ENCODE measurements around the gene R3HDM4. TPM values are rescaled to one million over a fixed set of nuclear protein-coding genes. Genes with fewer than 3 reads are reported as not detected.

The R3HDM4 gene
- total and polyA plus RNA-seq, 9 of the 15 experiments (the other 6 are each of a cell fraction or from before 2014, with no cell fraction given): 3.2 to 154 (median 59.0) TPM

DNA sequence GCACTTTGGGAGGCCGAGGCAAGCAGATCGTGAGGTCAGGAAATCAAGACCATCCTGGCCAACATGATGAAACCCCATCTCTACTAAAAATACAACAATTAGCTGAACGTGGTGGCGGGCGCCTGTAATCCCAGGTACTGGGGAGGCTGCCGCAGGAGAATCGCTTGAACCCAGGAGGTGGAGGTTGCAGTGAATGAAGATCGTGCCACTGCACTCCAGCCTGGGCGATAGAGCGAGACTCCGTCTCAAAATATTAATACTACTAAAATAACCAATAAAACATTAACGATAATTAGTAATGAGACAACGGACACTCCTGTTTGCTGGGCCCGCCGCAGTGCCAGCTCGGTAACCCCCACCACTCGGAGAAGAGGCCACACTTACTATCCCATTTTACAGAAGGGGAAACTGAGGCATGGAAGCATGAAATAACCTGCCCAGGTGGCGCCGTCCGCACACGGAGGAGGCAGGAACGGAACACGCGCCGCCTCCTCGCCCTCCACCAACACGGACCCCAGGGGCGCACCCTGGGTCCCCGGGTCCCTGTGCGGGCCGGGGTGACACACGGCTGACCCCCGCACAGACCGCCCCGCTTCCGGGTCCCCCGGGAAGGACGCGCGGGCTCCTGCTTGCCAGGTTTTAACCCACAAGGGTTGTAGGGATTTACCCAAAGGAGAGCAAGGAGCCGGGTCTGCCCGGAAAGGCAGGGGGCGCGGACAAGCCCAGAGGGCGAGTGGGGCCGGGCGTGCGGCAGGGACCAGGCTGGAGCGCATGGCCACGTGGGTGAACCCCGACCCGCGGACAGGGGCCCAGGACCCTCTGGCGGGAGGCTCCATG, 1.6 kb downstream of the R3HDM4 start:
- no TSS peak for BruUV-seq (replicated peaks)
- ChIA-PET CTCF (ENCODE audit: low intra/inter-chr PET ratio) (no interaction called here), POLR2A (interaction anchor here (0.6 kb wide), 1 partner anchor 216 kb away, joined by 3 read pairs; the partner anchor contains the start of gene PRSS57)
- intact Hi-C loops (cut with micrococcal nuclease) (no loop called here), in situ Hi-C loops (cut with MboI) (no loop called here)
- H2AFZ ChIP-seq (ENCODE audit: low read depth, low read length): no peak overlapping the region
- peaks cover 71% of the 10 kb centered on the region for H3K79me2 ChIP-seq (ENCODE audit: control insufficient read depth, insufficient read depth, low read length)
- DNase-seq (ENCODE audit: extremely low read depth in 1 of 4, low spot score in 3 of 4) (peak in 1 of 4 experiments; percentile 49), FAIRE-seq (no peak), ATAC-seq (no peak)
- H3K4me2 ChIP-seq (ENCODE audit: insufficient read depth, low read length): peak overlapping the region; percentile 85
- H3K36me3 ChIP-seq (ENCODE audit: control insufficient read depth, insufficient read depth, low read length): peaks cover 20% of the 10 kb centered on the region; the same call in 2 of the 3 replicates
- H3K27me3 ChIP-seq (ENCODE audit: control insufficient read depth in 2 of 2, insufficient read depth in 2 of 2, low read length in 2 of 2): no peaks in the 10 kb centered on the region
- peak overlapping the region; percentile 76 to 97 for H3K9ac ChIP-seq (ENCODE audit: insufficient read depth in 1 of 2, low read depth in 2 of 2, low read length in 2 of 2)
- H3K9me1 ChIP-seq (ENCODE audit: control insufficient read depth, insufficient read depth, low read length): no peaks in the 10 kb centered on the region
- WGBS (ENCODE audit: insufficient coverage, low coverage, missing lambda C conversion rate): 26% methylated on average over 40 of the region's 54 CpGs
- 0 out of 2 replicates have a peak, but pooled peaks cover 4% of the 10 kb centered on the region for H4K20me1 ChIP-seq (replicated peaks; ENCODE audit: control insufficient read depth, insufficient read depth, low read length)
- H3K27ac ChIP-seq (ENCODE audit: extremely low read depth, low read depth, low read length): peak overlapping the region; percentile 75
- H3K9me3 ChIP-seq (replicated peaks; ENCODE audit: control insufficient read depth, insufficient read depth, low read depth, low read length): no peaks in the 10 kb centered on the region
- H3K4me3 ChIP-seq: peak overlapping the region; percentile 96
- peaks cover 25 to 73% of the 10 kb centered on the region in 2 experiments for H3K4me1 ChIP-seq (replicated peaks in 1 of 2; ENCODE audit: control insufficient read depth in 2 of 2, insufficient read depth in 2 of 2, low read length in 2 of 2)
- TF ChIP-seq RBM25 (IDR thresholded peaks at IDR 0.05; ENCODE audit: low read depth, low read length, severe bottlenecking) (peak; percentile 64), MEF2A (IDR thresholded peaks at IDR 0.05; ENCODE audit: control insufficient read depth, low read depth, low read length) (no peak), BCL6 (CRISPR knock-in tag; IDR thresholded peaks at IDR 0.05) (no peak), NR1H2 (CRISPR knock-in tag; IDR thresholded peaks at IDR 0.05) (no peak), ZNF584 (CRISPR knock-in tag; IDR thresholded peaks at IDR 0.05; ENCODE audit: low read depth) (no peak), RBM39 (optimal IDR thresholded peaks at IDR 0.05; ENCODE audit: low read depth, low read length) (no peak), JUNB (CRISPR knock-in tag; conservative IDR thresholded peaks at IDR 0.05) (no peak), ETV5 (CRISPR knock-in tag; IDR thresholded peaks at IDR 0.05; ENCODE audit: low read depth) (0 out of 2 replicates have a peak, but pooled peaks have one; percentile 30), TEAD4 (IDR thresholded peaks at IDR 0.05; ENCODE audit: low read length) (no peak), TEAD4 (CRISPR knock-in tag; IDR thresholded peaks at IDR 0.05; ENCODE audit: borderline replicate concordance) (no peak), IFI16 (CRISPR knock-in tag; IDR thresholded peaks at IDR 0.05) (no peak), HDAC3 (IDR thresholded peaks at IDR 0.05; ENCODE audit: borderline replicate concordance, partially characterized antibody) (no peak), GTF2A2 (tag; IDR thresholded peaks at IDR 0.05) (no peak), SRF (CRISPR knock-in tag; IDR thresholded peaks at IDR 0.05) (no peak), MAZ (CRISPR knock-in tag; conservative IDR thresholded peaks at IDR 0.05 in 1 of 2, IDR thresholded peaks at IDR 0.05 in 1 of 2) (peak; percentile 18 to 60; a peak in 3 of 4 replicates), PYGO2 (tag; IDR thresholded peaks at IDR 0.05) (no peak), XRCC4 (IDR thresholded peaks at IDR 0.05; ENCODE audit: extremely low read depth, insufficient read depth, insufficient read length) (no peak), PHF20 (IDR thresholded peaks at IDR 0.05; ENCODE audit: partially characterized antibody) (peak; percentile 37), MLX (CRISPR knock-in tag; conservative IDR thresholded peaks at IDR 0.05) (no peak), ARID1B (IDR thresholded peaks at IDR 0.05) (no peak)
- TF ChIP-seq, protein P1, sequence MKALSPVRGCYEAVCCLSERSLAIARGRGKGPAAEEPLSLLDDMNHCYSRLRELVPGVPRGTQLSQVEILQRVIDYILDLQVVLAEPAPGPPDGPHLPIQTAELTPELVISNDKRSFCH (CRISPR knock-in tag; IDR thresholded peaks at IDR 0.05): no peak
- TF ChIP-seq, protein P1 (tag; IDR thresholded peaks at IDR 0.05): peak; percentile 60; the same call in 1 of the 2 replicates

All from K562 (cell line).